ENCODE measurements around the gene PHF21A. TPM values are rescaled to one million over a fixed set of nuclear protein-coding genes. Genes with fewer than 3 reads are reported as not detected.

The PHF21A gene
- total RNA-seq, 2 donors from 2014 or later: 103 to 105 TPM

DNA sequence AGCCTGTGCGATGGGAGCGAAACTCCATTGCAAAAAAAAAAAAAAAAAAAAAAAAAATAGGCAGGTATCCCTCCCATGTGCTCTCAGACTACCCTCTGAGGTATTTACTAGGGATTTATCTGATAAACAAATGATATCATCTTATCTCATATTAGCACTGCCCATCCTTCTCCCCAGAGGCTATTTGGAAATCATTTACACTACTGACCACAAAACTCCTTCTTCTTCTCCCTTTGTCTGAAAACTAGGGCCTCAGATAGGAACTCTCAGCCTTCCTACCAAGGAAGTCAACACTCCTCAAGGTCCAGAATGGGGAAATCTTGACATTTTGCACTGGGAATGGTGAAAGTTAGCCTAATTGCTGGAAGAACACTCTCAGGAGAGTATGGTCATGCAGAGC lies 152.4 kb downstream of the PHF21A start:
- no peaks in the 10 kb centered on the region for H3K27me3 Mint-ChIP-seq
- peaks cover 2% of the 10 kb centered on the region for H3K36me3 Mint-ChIP-seq (ENCODE audit: low read depth)
- DNase-seq (no peak), ATAC-seq (no peak)
- no peak overlapping the region for H3K27ac Mint-ChIP-seq
- no peaks in the 10 kb centered on the region for H3K9me3 ChIP-seq (ENCODE audit: control insufficient read depth, low read length, poor library complexity, severe bottlenecking)
- H3K4me1 Mint-ChIP-seq: no peaks in the 10 kb centered on the region
- no peak overlapping the region for H3K4me3 Mint-ChIP-seq

DNA sequence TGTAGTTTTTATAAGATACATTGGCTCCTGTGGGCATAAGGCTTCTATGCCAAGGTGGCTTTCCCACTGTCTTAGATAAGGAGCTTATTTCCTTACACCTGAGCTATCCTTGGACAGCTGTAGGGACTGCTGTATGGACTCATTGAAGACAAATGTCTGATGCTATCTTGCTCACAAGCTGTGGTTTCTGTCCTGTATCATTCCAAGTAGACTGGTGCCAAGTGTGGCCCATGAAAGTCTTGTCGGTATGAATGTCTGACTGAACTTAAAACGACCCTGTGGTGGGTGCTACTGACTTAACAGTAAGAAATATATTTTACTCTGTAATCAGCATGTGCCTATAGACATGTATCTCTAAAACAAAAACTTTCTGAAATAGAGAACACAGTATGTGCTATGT lies 153.7 kb downstream of the PHF21A start:
- H3K9me3 ChIP-seq (ENCODE audit: control insufficient read depth, low read length, poor library complexity, severe bottlenecking): no peaks in the 10 kb centered on the region
- Mint-ChIP-seq H3K4me3 (no peak overlapping the region), H3K36me3 (ENCODE audit: low read depth) (peaks cover 2% of the 10 kb centered on the region), H3K27ac (no peak overlapping the region), H3K27me3 (no peaks in the 10 kb centered on the region), H3K4me1 (no peaks in the 10 kb centered on the region)
- DNase-seq (no peak), ATAC-seq (no peak)

GRCh38 chr11:45964911-45965389 lies 156.3 kb downstream of the PHF21A start:
- DNase-seq (peak; percentile 18 to 34 (median 30)), ATAC-seq (peak; percentile 98)
- H3K4me3 Mint-ChIP-seq: no peak overlapping the region
- no peaks in the 10 kb centered on the region for H3K4me1 Mint-ChIP-seq
- H3K27ac Mint-ChIP-seq: no peak overlapping the region
- no peaks in the 10 kb centered on the region for H3K27me3 Mint-ChIP-seq
- peaks cover 2% of the 10 kb centered on the region for H3K36me3 Mint-ChIP-seq (ENCODE audit: low read depth)
- no peaks in the 10 kb centered on the region for H3K9me3 ChIP-seq (ENCODE audit: control insufficient read depth, low read length, poor library complexity, severe bottlenecking)

DNA sequence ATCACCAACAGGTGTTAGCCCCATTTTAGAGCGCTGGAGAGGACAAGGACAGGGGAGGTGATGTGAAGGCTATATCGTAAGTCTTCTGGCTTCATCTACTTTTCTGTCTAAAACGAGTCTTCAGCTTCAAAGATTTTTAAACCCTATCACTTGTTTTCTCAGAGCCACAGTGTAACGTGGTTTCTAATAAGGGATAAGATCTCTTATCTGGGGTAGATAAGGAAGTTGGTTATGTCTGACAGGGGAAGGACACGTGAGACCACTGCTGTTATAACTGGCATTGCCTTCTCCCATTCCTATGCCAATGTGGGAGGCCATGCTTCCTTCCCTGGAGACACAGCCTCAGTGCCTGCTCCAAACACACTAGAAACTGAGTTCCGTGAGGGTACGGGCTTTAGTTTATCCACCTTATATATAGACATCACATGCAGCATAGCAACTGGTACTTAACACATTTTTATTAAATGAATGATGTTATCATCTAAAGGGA lies 159.5 kb downstream of the PHF21A start:
- H3K4me1 Mint-ChIP-seq: peaks cover 9% of the 10 kb centered on the region
- no peaks in the 10 kb centered on the region for H3K9me3 ChIP-seq (ENCODE audit: control insufficient read depth, low read length, poor library complexity, severe bottlenecking)
- no peaks in the 10 kb centered on the region for H3K36me3 Mint-ChIP-seq (ENCODE audit: low read depth)
- DNase-seq: no peak
- ATAC-seq: no peak
- no peaks in the 10 kb centered on the region for H3K27me3 Mint-ChIP-seq
- no peak overlapping the region for H3K27ac Mint-ChIP-seq
- H3K4me3 Mint-ChIP-seq: no peak overlapping the region

DNA sequence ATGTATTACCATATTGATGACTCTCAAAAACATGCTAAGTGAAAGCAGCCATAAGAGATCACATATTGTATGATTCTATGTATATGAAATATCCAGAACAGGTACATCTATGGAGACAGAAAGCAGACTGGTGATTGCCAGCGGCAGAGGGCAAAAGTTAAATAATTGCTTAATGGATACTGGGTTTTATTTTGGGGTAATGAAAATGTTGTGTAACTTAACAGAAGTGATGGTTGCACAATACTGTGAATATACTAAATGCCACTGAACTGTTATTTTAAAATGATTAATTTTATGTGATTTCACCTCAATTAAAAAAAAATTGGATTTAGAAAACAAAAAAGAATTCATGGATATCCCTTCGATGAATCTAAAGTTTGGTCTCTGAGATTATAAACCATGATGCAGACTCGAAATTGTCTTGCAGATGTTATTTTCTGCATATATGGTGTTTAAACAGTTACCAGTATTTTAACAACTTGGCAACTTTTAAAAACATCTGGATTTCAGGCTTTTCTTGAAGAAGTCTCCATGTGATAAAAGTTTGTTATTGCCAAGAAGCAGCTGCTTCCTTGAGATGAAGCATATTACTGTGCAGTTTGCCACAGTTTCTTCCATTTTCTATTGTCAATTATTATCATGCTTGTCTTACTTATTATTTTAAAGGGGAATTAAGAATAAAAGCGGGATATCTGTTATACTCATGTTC lies 160.7 kb downstream of the PHF21A start:
- ATAC-seq: no peak
- peaks cover 9% of the 10 kb centered on the region for H3K4me1 Mint-ChIP-seq
- no peak overlapping the region for H3K4me3 Mint-ChIP-seq
- no peaks in the 10 kb centered on the region for H3K27me3 Mint-ChIP-seq
- H3K27ac Mint-ChIP-seq: no peak overlapping the region
- peaks cover 4% of the 10 kb centered on the region for H3K36me3 Mint-ChIP-seq (ENCODE audit: low read depth)
- no peaks in the 10 kb centered on the region for H3K9me3 ChIP-seq (ENCODE audit: control insufficient read depth, low read length, poor library complexity, severe bottlenecking)
- DNase-seq: no peak

- H3K36me3 Mint-ChIP-seq (ENCODE audit: low read depth): peaks cover 6% of the 10 kb centered on the region
- H3K4me1 Mint-ChIP-seq: peaks cover 9% of the 10 kb centered on the region
- no peaks in the 10 kb centered on the region for H3K27me3 Mint-ChIP-seq
- H3K27ac Mint-ChIP-seq: no peak overlapping the region
- H3K4me3 Mint-ChIP-seq: no peak overlapping the region
- ATAC-seq (no peak), DNase-seq (no peak)
- no peaks in the 10 kb centered on the region for H3K9me3 ChIP-seq (ENCODE audit: control insufficient read depth, low read length, poor library complexity, severe bottlenecking)
These were observed 161.4 kb downstream of the PHF21A start for GRCh38 chr11:45959851-45960250.

- H3K36me3 Mint-ChIP-seq (ENCODE audit: low read depth): peaks cover 11% of the 10 kb centered on the region
- H3K4me1 Mint-ChIP-seq: peaks cover 2% of the 10 kb centered on the region
- H3K9me3 ChIP-seq (ENCODE audit: control insufficient read depth, low read length, poor library complexity, severe bottlenecking): no peaks in the 10 kb centered on the region
- no peak for ATAC-seq
- no peak overlapping the region for H3K27ac Mint-ChIP-seq
- H3K4me3 Mint-ChIP-seq: no peak overlapping the region
- H3K27me3 Mint-ChIP-seq: no peaks in the 10 kb centered on the region
- no peak for DNase-seq
These were observed 171.3 kb downstream of the PHF21A start for GRCh38 chr11:45949992-45950407.

DNA sequence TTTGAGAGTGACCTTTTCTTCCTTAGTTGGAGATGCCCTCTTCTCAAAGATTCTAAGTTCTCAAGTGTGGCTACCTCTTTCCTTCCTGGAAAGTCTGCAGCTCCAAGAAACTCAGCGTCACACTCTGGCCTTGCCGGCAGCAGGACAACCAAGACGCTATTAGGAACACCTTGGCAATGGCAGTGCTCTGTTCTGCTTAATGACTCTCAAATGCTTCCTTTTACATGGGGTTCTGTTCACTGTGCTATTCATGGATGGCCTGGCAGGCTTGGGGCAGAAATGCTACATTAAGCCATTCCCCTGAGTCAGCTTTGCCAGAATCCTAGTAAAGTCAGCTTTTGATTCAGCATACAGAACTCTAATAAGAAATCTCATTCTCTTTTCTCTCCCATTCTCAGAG lies 172.9 kb downstream of the PHF21A start:
- Mint-ChIP-seq H3K4me3 (no peak overlapping the region), H3K27ac (no peak overlapping the region), H3K36me3 (ENCODE audit: low read depth) (peaks cover 14% of the 10 kb centered on the region), H3K27me3 (no peaks in the 10 kb centered on the region), H3K4me1 (peaks cover 5% of the 10 kb centered on the region)
- ATAC-seq (no peak), DNase-seq (no peak)
- H3K9me3 ChIP-seq (ENCODE audit: control insufficient read depth, low read length, poor library complexity, severe bottlenecking): no peaks in the 10 kb centered on the region

GRCh38 chr11:45947885-45948284 lies 173.4 kb downstream of the PHF21A start:
- peaks cover 14% of the 10 kb centered on the region for H3K36me3 Mint-ChIP-seq (ENCODE audit: low read depth)
- H3K27ac Mint-ChIP-seq: no peak overlapping the region
- peaks cover 5% of the 10 kb centered on the region for H3K4me1 Mint-ChIP-seq
- no peaks in the 10 kb centered on the region for H3K27me3 Mint-ChIP-seq
- no peak overlapping the region for H3K4me3 Mint-ChIP-seq
- ATAC-seq (no peak), DNase-seq (no peak)
- H3K9me3 ChIP-seq (ENCODE audit: control insufficient read depth, low read length, poor library complexity, severe bottlenecking): no peaks in the 10 kb centered on the region

- no peaks in the 10 kb centered on the region for H3K9me3 ChIP-seq (ENCODE audit: control insufficient read depth, low read length, poor library complexity, severe bottlenecking)
- DNase-seq (no peak), ATAC-seq (no peak)
- H3K27ac Mint-ChIP-seq: peak overlapping the region; percentile 34
- H3K36me3 Mint-ChIP-seq (ENCODE audit: low read depth): peaks cover 14% of the 10 kb centered on the region
- H3K4me3 Mint-ChIP-seq: no peak overlapping the region
- H3K27me3 Mint-ChIP-seq: no peaks in the 10 kb centered on the region
- H3K4me1 Mint-ChIP-seq: peaks cover 5% of the 10 kb centered on the region
These were observed 175.8 kb downstream of the PHF21A start for GRCh38 chr11:45945397-45945999.

DNA sequence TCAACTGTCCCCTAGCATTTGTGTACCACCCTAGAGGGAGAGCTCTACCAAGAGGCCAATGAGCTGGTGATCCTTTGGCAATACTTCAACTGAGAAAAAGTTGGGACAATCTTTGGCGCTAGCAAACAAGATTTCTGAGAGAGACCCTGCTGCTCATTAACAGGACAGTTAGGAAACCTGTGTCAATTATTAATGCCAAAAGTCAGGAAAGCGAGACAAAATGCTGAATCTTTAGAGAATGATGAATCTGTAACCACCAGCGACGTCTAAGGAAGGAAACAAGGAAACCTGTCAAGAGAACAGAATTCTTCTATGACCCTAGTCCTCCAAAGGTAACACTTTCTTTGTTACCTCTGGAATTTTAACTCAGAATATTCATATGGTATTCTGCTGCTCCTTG lies 178.9 kb downstream of the PHF21A start:
- ATAC-seq (no peak), DNase-seq (no peak)
- H3K9me3 ChIP-seq (ENCODE audit: control insufficient read depth, low read length, poor library complexity, severe bottlenecking): no peaks in the 10 kb centered on the region
- Mint-ChIP-seq H3K27me3 (no peaks in the 10 kb centered on the region), H3K4me1 (peaks cover 5% of the 10 kb centered on the region), H3K27ac (no peak overlapping the region), H3K4me3 (no peak overlapping the region), H3K36me3 (ENCODE audit: low read depth) (peaks cover 10% of the 10 kb centered on the region)

DNA sequence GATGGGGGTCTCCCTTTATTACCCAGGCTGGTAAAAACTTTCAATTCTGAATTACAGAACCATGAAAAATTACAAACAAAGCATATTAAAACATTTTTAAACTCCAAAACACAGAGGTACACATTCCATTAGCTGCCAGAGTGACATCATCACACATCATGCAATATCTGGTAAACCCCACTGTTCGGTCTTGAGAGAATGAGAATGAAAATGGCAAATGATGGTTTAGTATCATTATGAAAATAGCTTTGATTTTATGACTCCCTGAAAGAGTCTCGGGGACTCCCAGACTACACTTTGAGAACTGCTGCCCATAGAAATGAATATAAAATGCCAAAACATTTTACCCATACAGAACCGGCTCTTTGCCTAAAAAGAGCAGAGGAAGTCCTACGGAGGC lies 180.0 kb downstream of the PHF21A start:
- Mint-ChIP-seq H3K4me1 (peaks cover 5% of the 10 kb centered on the region), H3K27me3 (no peaks in the 10 kb centered on the region), H3K27ac (no peak overlapping the region), H3K4me3 (no peak overlapping the region), H3K36me3 (ENCODE audit: low read depth) (peaks cover 10% of the 10 kb centered on the region)
- no peak for DNase-seq
- no peak for ATAC-seq
- no peaks in the 10 kb centered on the region for H3K9me3 ChIP-seq (ENCODE audit: control insufficient read depth, low read length, poor library complexity, severe bottlenecking)

- Mint-ChIP-seq H3K27me3 (no peaks in the 10 kb centered on the region), H3K4me3 (no peak overlapping the region), H3K36me3 (ENCODE audit: low read depth) (peaks cover 3% of the 10 kb centered on the region), H3K4me1 (peaks cover 3% of the 10 kb centered on the region), H3K27ac (no peak overlapping the region)
- ATAC-seq (no peak), DNase-seq (no peak)
- H3K9me3 ChIP-seq (ENCODE audit: control insufficient read depth, low read length, poor library complexity, severe bottlenecking): no peaks in the 10 kb centered on the region
These were observed 181.4 kb downstream of the PHF21A start for GRCh38 chr11:45939836-45940235.

DNA sequence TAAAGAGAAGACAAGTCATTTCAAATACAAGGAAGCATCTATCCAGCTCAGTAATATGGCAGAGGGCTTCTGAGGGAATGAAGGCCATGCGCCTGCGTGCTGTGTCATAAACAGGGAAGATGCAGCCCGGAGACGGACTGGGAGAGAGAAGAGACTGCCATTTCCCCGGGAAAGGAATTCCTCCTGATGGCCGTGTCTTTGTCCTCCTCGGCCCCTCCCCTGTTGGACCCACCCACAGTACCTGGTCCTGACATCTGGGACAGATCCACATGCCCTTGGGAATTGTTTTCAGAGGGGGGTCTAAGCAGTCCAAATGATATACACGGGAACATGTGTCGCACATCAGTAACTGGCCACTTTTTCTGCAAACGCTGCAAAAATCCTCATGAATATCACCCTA lies 183.3 kb downstream of the PHF21A start:
- no peaks in the 10 kb centered on the region for H3K9me3 ChIP-seq (ENCODE audit: control insufficient read depth, low read length, poor library complexity, severe bottlenecking)
- Mint-ChIP-seq H3K4me3 (no peak overlapping the region), H3K36me3 (ENCODE audit: low read depth) (no peaks in the 10 kb centered on the region), H3K27me3 (no peaks in the 10 kb centered on the region), H3K27ac (no peak overlapping the region), H3K4me1 (no peaks in the 10 kb centered on the region)
- DNase-seq (no peak), ATAC-seq (no peak)
